IMR-90 (cell line): ENCODE measurements around the gene KDM8. TPM values are rescaled to one million over a fixed set of nuclear protein-coding genes. Genes with fewer than 3 reads are reported as not detected.
A peak's percentile ranks its signal among the peaks of the same experiment; 100 is the strongest.

Source experiments
- ATAC-seq: fragments of 200-7000 bp; cut with Tn5 transposase; 2 replicates; pipeline ENCODE4 v1.9.1; 2020; ENCODE audit warnings: low read depth, mild to moderate bottlenecking, moderate library complexity
- BruUV-seq: library from RNA; stranded (reverse); fragments of 400-500 nt; replicated peaks from 2 replicates; lab custom pipeline; 2021; lab: Mats Ljungman, UMichigan
- CTCF ChIA-PET: fragments of 300-600 bp; formaldehyde crosslinking; extraction: SDS; loops from one replicate; lab custom pipeline; 2021; ENCODE audit warnings: antibody characterized with exemption; lab: Yijun Ruan, JAX
- POLR2A ChIA-PET: fragments of 300-600 bp; sonication (Branson Sonifier 250); formaldehyde crosslinking; loops from one replicate; lab custom pipeline; 2022; ENCODE audit warnings: antibody characterized with exemption; ENCODE audit not compliant: unreplicated experiment; lab: Charles Lee
- DNase-seq: peaks from one replicate; pipeline ENCODE4 v3.0.0; 2013
- H2AFZ ChIP-seq: replicated peaks from 2 replicates; pipeline ENCODE3; 2013; ENCODE audit warnings: low read length, mild to moderate bottlenecking; ENCODE audit not compliant: poor library complexity
- H2AK5ac ChIP-seq: 2 replicates; pipeline ENCODE4 v1.6.1; 2013; ENCODE audit warnings: low read depth, low read length, inconsistent platforms
- H2AK9ac ChIP-seq: replicated peaks from 2 replicates; pipeline ENCODE3; 2013; ENCODE audit warnings: mild to moderate bottlenecking, low read depth, low read length, moderate library complexity; ENCODE audit not compliant: poor library complexity
- H2BK120ac ChIP-seq: 2 replicates; pipeline ENCODE4 v1.6.1; 2013; ENCODE audit warnings: low read depth, low read length, inconsistent platforms
- H2BK15ac ChIP-seq: 3 replicates; pipeline ENCODE4 v1.6.1; 2013; ENCODE audit warnings: low read depth, low read length, inconsistent platforms
- H2BK20ac ChIP-seq: 2 replicates; pipeline ENCODE4 v1.6.1; 2013; ENCODE audit warnings: low read depth, mild to moderate bottlenecking, inconsistent platforms, low read length, moderate library complexity
- H2BK5ac ChIP-seq: 2 replicates; pipeline ENCODE4 v1.6.1; 2013; ENCODE audit warnings: mild to moderate bottlenecking, low read depth, low read length, inconsistent platforms; ENCODE audit not compliant: poor library complexity, severe bottlenecking
- H3K14ac ChIP-seq: replicated peaks from 2 replicates; pipeline ENCODE4 v1.6.1; 2013; ENCODE audit warnings: low read depth, low read length, inconsistent platforms
- H3K18ac ChIP-seq: 2 replicates; pipeline ENCODE4 v1.6.1; 2013; ENCODE audit warnings: low read depth, low read length, control low read depth
- H3K23ac ChIP-seq: 2 replicates; pipeline ENCODE4 v1.6.1; 2013; ENCODE audit warnings: low read depth, low read length, inconsistent platforms
- H3K27ac ChIP-seq: 2 replicates; pipeline ENCODE4 v1.5.1; 2013; ENCODE audit warnings: mild to moderate bottlenecking, control low read depth, low read length; ENCODE audit not compliant: insufficient read depth
- H3K27me3 ChIP-seq: 2 replicates; pipeline ENCODE4 v1.6.1; 2013; ENCODE audit warnings: low read length; ENCODE audit not compliant: control insufficient read depth, insufficient read depth
- H3K36me3 ChIP-seq: 2 replicates; pipeline ENCODE4 v1.6.1; 2013; ENCODE audit warnings: low read length, mixed read lengths; ENCODE audit not compliant: control insufficient read depth, insufficient read depth
- H3K4ac ChIP-seq: 2 replicates; pipeline ENCODE4 v1.6.1; 2013; ENCODE audit warnings: low read depth, low read length, inconsistent platforms
- H3K4me1 ChIP-seq: 2 replicates; pipeline ENCODE4 v1.6.1; 2013; ENCODE audit warnings: low read length, mixed read lengths; ENCODE audit not compliant: control insufficient read depth, insufficient read depth
- H3K4me2 ChIP-seq: 2 replicates; pipeline ENCODE4 v1.6.1; 2013; ENCODE audit warnings: low read depth, mild to moderate bottlenecking, control low read depth, low read length, moderate library complexity
- H3K4me3 ChIP-seq: 2 replicates; pipeline ENCODE4 v1.5.1; 2013; ENCODE audit warnings: low read depth, mild to moderate bottlenecking, control low read depth, low read length, moderate library complexity; ENCODE audit not compliant: insufficient read depth
- H3K56ac ChIP-seq: 2 replicates; pipeline ENCODE4 v1.6.1; 2013; ENCODE audit warnings: low read length, inconsistent platforms; ENCODE audit not compliant: insufficient read depth; ENCODE audit errors: extremely low read depth
- H3K79me1 ChIP-seq, 2 experiments: 2 replicates each; pipeline ENCODE4 v1.6.1; 2013; ENCODE audit warnings: low read length in 2 of 2, inconsistent platforms in 1 of 2, low read depth in 1 of 2
- H3K9ac ChIP-seq: 2 replicates; pipeline ENCODE4 v1.6.1; 2013; ENCODE audit warnings: low read depth, low read length, control low read depth
- H3K9me1 ChIP-seq: 2 replicates; pipeline ENCODE4 v1.6.1; 2013; ENCODE audit warnings: low read length, inconsistent platforms; ENCODE audit not compliant: insufficient read depth
- H3K9me3 ChIP-seq: 2 replicates; pipeline ENCODE4 v1.6.1; 2013; ENCODE audit warnings: low read length; ENCODE audit not compliant: control insufficient read depth, insufficient read depth
- H4K20me1 ChIP-seq: 2 replicates; pipeline ENCODE4 v1.6.1; 2013; ENCODE audit warnings: low read length, inconsistent platforms; ENCODE audit not compliant: insufficient read depth
- H4K5ac ChIP-seq: 2 replicates; pipeline ENCODE4 v1.6.1; 2013; ENCODE audit warnings: mild to moderate bottlenecking, low read depth, low read length, control low read depth
- H4K8ac ChIP-seq, 2 experiments: 2 replicates each; pipeline ENCODE4 v1.6.1; 2013; ENCODE audit warnings: low read depth in 2 of 2, low read length in 2 of 2, control low read depth in 1 of 2, inconsistent platforms in 1 of 2
- H4K91ac ChIP-seq: 2 replicates; pipeline ENCODE4 v1.6.1; 2013; ENCODE audit warnings: low read depth, low read length, inconsistent platforms; ENCODE audit not compliant: insufficient read depth
- BHLHE40 ChIP-seq: fragments of 150-350 bp; IDR thresholded peaks from 2 replicates; pipeline ENCODE4 v1.6.1; 2016; ENCODE audit warnings: mild to moderate bottlenecking, low read depth, low read length
- CTCF ChIP-seq: conservative IDR thresholded peaks from 2 replicates; pipeline ENCODE4 v1.5.1; 2012; ENCODE audit warnings: mild to moderate bottlenecking, low read depth, low read length, improper control_type of control experiment
- FOS ChIP-seq: fragments of 150-350 bp; IDR thresholded peaks from 2 replicates; pipeline ENCODE4 v1.6.1; 2016; ENCODE audit warnings: low read depth, low read length
- MAFK ChIP-seq: IDR thresholded peaks from 2 replicates; pipeline ENCODE4 v1.6.1; 2012; ENCODE audit warnings: low read depth, low read length, improper control_type of control experiment
- MAZ ChIP-seq: IDR thresholded peaks from 2 replicates; pipeline ENCODE4 v1.6.1; 2012; ENCODE audit warnings: low read depth, mild to moderate bottlenecking, low read length, improper control_type of control experiment, moderate library complexity, borderline replicate concordance
- MXI1 ChIP-seq: IDR thresholded peaks from 2 replicates; pipeline ENCODE4 v1.6.1; 2012; ENCODE audit warnings: low read depth, mild to moderate bottlenecking, low read length, moderate library complexity, borderline replicate concordance
- RCOR1 ChIP-seq: IDR thresholded peaks from 2 replicates; pipeline ENCODE4 v1.6.1; 2012; ENCODE audit warnings: mild to moderate bottlenecking, low read length, improper control_type of control experiment; ENCODE audit not compliant: insufficient replicate concordance
- SMC3 ChIP-seq: fragments of 150-350 bp; IDR thresholded peaks from 2 replicates; pipeline ENCODE4 v1.6.1; 2016; ENCODE audit warnings: low read depth, mild to moderate bottlenecking, antibody characterized with exemption, low read length, moderate library complexity
- USF2 ChIP-seq: fragments of 150-350 bp; IDR thresholded peaks from 2 replicates; pipeline ENCODE4 v1.6.1; 2017; ENCODE audit warnings: mild to moderate bottlenecking, antibody characterized with exemption, low read length, low read depth
- WGBS, 2 experiments: methylation state at CpG; one replicate each; pipeline versions ENCODE4 v1.1.5 to v1.1.7; 2013; ENCODE audit warnings: missing lambda C conversion rate in 2 of 2; ENCODE audit not compliant: insufficient read length in 1 of 2; ENCODE audit errors: extremely low coverage in 2 of 2; 5-methylcytosine and 5-hydroxymethylcytosine counted together
- dilution Hi-C: fragments of 300-500 bp; cut with HindIII; formaldehyde crosslinking; loops from one replicate; pipeline ENCODE4 v1.14.3; 2018; ENCODE audit warnings: low sequenced_read_pairs; ENCODE audit not compliant: unreplicated experiment
- in situ Hi-C: fragments of 300-500 bp; cut with MboI; formaldehyde crosslinking; loops from 3 replicates; pipeline ENCODE4 v1.14.3; 2019; ENCODE audit warnings: low sequenced_read_pairs, inconsistent platforms, mixed read lengths
- intact Hi-C: fragments of 100-400 bp; cut with micrococcal nuclease; formaldehyde crosslinking; loops from 2 replicates; pipeline ENCODE4 v1.10.0; 2022
- polyA plus RNA-seq, 3 experiments: library from polyadenylated mRNA; depleted of rRNA; stranded (reverse); fragments of >200 nt; gene quantifications; 2 replicates each; pipeline ENCODE4 v1.2.3, GENCODE V29; 2012; ENCODE audit warnings: low replicate concordance in 1 of 3
- total RNA-seq: library from RNA; depleted of rRNA; stranded (reverse); fragments of >200 nt; gene quantifications from 2 replicates; pipeline ENCODE4 v1.2.3, GENCODE V29; 2012

KDM8 gene
- total and polyA plus RNA-seq, 2 of the 4 experiments (the other 2 are of a cell fraction), result 3.2 to 3.8 TPM

- no peak for TF ChIP-seq CTCF
Observed at GRCh38 chr16:27236635-27237218, 33.4 kb downstream of the KDM8 start (continued).

- in situ Hi-C loops, result no loop called here
- H3K18ac ChIP-seq, result peak overlapping the region; percentile 58
- ATAC-seq (no peak), DNase-seq (no peak)
- peak overlapping the region; percentile 55 to 75; a peak in 3 of 4 replicates for H4K8ac ChIP-seq
- H3K4me3 ChIP-seq, result no peak overlapping the region
- H3K4ac ChIP-seq, result peak overlapping the region; percentile 94
- BruUV-seq, result no TSS peak
- H3K56ac ChIP-seq, result peak overlapping the region; percentile 2; the same call in 1 of the 2 replicates
- H3K9me1 ChIP-seq, result peaks cover 31% of the 10 kb centered on the region
- ChIA-PET POLR2A (no interaction called here), CTCF (interaction anchor here (0.6 to 1.0 kb wide), 2 partner anchors 89 to 130 kb away, joined by 3 read pairs; no protein-coding TSS in a partner anchor)
- H2BK15ac ChIP-seq, result peak overlapping the region; percentile 27; the same call in 2 of the 3 replicates
- H3K79me1 ChIP-seq, result peaks cover 15 to 71% of the 10 kb centered on the region in 2 experiments
- no peak overlapping the region for H3K4me2 ChIP-seq
- peak overlapping the region; percentile 100 for H2AK5ac ChIP-seq
- peak overlapping the region; percentile 92 for H4K91ac ChIP-seq
- H3K36me3 ChIP-seq, result peaks cover 4% of the 10 kb centered on the region
- intact Hi-C loops, result no loop called here
- H3K14ac ChIP-seq, result peak overlapping the region; percentile 88
- peak overlapping the region; percentile 97 for H2BK20ac ChIP-seq
- peaks cover 29% of the 10 kb centered on the region for H3K4me1 ChIP-seq
- peak overlapping the region; percentile 62 for H4K5ac ChIP-seq
- no peak overlapping the region for H3K9ac ChIP-seq
- H3K27ac ChIP-seq, result peak overlapping the region; percentile 47
- no peaks in the 10 kb centered on the region for H3K9me3 ChIP-seq
- H2AFZ ChIP-seq, result peak overlapping the region; percentile 45
- 77% methylated on average over 12 of the region's 22 CpGs; no CpG with 5 or more reads in 1 of the 2 experiments for WGBS, 2 experiments
- no peaks in the 10 kb centered on the region for H4K20me1 ChIP-seq
- peak overlapping the region; percentile 43 for H2BK5ac ChIP-seq
- H3K27me3 ChIP-seq, result no peaks in the 10 kb centered on the region
- dilution Hi-C loops, result no loop called here
- H2AK9ac ChIP-seq, result peak overlapping the region; percentile 86
- H2BK120ac ChIP-seq, result peak overlapping the region; percentile 99
- peak overlapping the region; percentile 20; the same call in 1 of the 2 replicates for H3K23ac ChIP-seq
- TF ChIP-seq MAFK, result no peak
- no peak for TF ChIP-seq SMC3
- no peak for TF ChIP-seq FOS
- no peak for TF ChIP-seq MAZ
- TF ChIP-seq MXI1, result no peak
- no peak for TF ChIP-seq RCOR1
- no peak for TF ChIP-seq BHLHE40
- TF ChIP-seq USF2, result no peak
Observed at GRCh38 chr16:27237219-27238015, 34.1 kb downstream of the KDM8 start.
